Measurements from ENCODE around the gene WNT3A.

DNA sequence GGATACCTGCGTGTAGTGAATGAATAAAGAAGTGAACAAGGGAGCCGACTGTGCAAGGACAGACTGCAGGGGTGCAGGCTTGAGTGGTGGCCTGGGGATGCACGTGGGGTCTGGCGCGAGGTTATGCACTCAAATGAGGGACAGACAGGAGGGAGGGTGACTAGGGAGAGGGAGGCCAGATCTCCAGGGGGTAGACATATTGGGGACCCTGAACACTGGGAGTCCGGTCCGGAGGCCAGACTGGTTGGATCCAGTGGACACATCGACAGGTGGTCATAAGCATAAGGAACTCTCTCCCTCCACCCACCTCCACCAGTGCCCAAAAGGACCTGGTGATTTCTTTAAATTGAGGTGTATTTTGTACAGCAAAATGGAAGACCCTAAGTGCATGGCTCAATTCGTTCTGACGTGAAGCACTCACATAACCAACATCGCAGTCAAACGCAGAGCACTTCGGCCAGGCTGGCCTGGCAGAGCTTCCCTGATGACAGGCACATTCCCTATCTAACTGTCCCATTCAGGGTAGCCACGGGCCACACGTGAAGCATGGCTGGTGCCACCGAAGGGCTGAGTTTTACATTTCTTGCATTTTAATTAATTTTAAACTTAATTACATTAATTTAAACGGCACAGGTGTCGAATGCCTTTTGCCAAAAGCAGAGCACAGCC is 14.0 kb downstream of the WNT3A start:
- TF ChIP-seq, protein P1, sequence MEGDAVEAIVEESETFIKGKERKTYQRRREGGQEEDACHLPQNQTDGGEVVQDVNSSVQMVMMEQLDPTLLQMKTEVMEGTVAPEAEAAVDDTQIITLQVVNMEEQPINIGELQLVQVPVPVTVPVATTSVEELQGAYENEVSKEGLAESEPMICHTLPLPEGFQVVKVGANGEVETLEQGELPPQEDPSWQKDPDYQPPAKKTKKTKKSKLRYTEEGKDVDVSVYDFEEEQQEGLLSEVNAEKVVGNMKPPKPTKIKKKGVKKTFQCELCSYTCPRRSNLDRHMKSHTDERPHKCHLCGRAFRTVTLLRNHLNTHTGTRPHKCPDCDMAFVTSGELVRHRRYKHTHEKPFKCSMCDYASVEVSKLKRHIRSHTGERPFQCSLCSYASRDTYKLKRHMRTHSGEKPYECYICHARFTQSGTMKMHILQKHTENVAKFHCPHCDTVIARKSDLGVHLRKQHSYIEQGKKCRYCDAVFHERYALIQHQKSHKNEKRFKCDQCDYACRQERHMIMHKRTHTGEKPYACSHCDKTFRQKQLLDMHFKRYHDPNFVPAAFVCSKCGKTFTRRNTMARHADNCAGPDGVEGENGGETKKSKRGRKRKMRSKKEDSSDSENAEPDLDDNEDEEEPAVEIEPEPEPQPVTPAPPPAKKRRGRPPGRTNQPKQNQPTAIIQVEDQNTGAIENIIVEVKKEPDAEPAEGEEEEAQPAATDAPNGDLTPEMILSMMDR (IDR thresholded peaks at IDR 0.05), result no peak
- no peak for TF ChIP-seq POLR2A (IDR thresholded peaks at IDR 0.05)
